ENCODE measurements around the gene NAT8L. TPM values are rescaled to one million over a fixed set of nuclear protein-coding genes. Genes with fewer than 3 reads are reported as not detected.

NAT8L gene
- 0.68 and 2.7 TPM in 2 replicates for total RNA-seq
- polyA plus RNA-seq = 1.5 TPM in 2 replicates

- 0% methylated on average over 24 of the region's 119 CpGs for WGBS (ENCODE audit: low lambda C conversion rate, missing lambda C conversion rate)
- peaks cover 28% of the 10 kb centered on the region for H3K27me3 ChIP-seq
Measured at GRCh38 chr4:2059046-2059725, at the start of gene NAT8L. NAT8L (plus strand) TSS chr4:2059327; CDS start chr4:2059512, 185 bp downstream.

GRCh38 chr4:2009651-2010233 is 49.4 kb upstream of the NAT8L start:
- TF ChIP-seq CTCF (IDR thresholded peaks at IDR 0.05; ENCODE audit: poor library complexity) (peak; percentile 24), EZH2phosphoT487 (IDR thresholded peaks at IDR 0.05; ENCODE audit: low read depth, severe bottlenecking, unreplicated experiment) (no peak)
- WGBS (ENCODE audit: low lambda C conversion rate, missing lambda C conversion rate) = 8% methylated on average over 23 of the region's 23 CpGs
- H3K79me2 ChIP-seq = peaks cover 40% of the 10 kb centered on the region
- H3K4me3 ChIP-seq = peak overlapping the region; percentile 60
- peak overlapping the region; percentile 93 for H3K4me2 ChIP-seq
- H3K9me3 ChIP-seq (ENCODE audit: low read depth) = no peaks in the 10 kb centered on the region
- H4K20me1 ChIP-seq (ENCODE audit: insufficient read depth, poor library complexity, severe bottlenecking) = peaks cover 20% of the 10 kb centered on the region
- peaks cover 21% of the 10 kb centered on the region for H3K4me1 ChIP-seq (ENCODE audit: insufficient read depth)
- no peaks in the 10 kb centered on the region for H3K9me2 ChIP-seq (replicated peaks; ENCODE audit: insufficient read depth)
- H3K27ac ChIP-seq = peak overlapping the region; percentile 97
- H3K36me3 ChIP-seq (replicated peaks; ENCODE audit: insufficient read depth, low read depth) = no peaks in the 10 kb centered on the region
- DNase-seq (ENCODE audit: low spot score) = peak; percentile 85
- H3K27me3 ChIP-seq = no peaks in the 10 kb centered on the region
- peak overlapping the region; percentile 74 for H2AFZ ChIP-seq

More at GRCh38 chr4:2059046-2059725, at the start of gene NAT8L:
- Histone ChIP-seq H3K9me2 (replicated peaks; ENCODE audit: insufficient read depth) (no peaks in the 10 kb centered on the region), H3K79me2 (no peaks in the 10 kb centered on the region), H3K4me2 (peak within 1 kb of the TSS; percentile 88), H4K20me1 (ENCODE audit: insufficient read depth, poor library complexity, severe bottlenecking) (no peaks in the 10 kb centered on the region), H3K4me3 (peak within 1 kb of the TSS; percentile 85), H3K4me1 (ENCODE audit: insufficient read depth) (no peaks in the 10 kb centered on the region), H3K9me3 (ENCODE audit: low read depth) (no peaks in the 10 kb centered on the region), H3K27ac (no peak within 1 kb of the TSS), H3K36me3 (replicated peaks; ENCODE audit: insufficient read depth, low read depth) (no peaks in the 10 kb centered on the region), H2AFZ (peak within 1 kb of the TSS; percentile 19)
- TF ChIP-seq EZH2phosphoT487 (IDR thresholded peaks at IDR 0.05; ENCODE audit: low read depth, severe bottlenecking, unreplicated experiment) (no peak), EZH2 (IDR thresholded peaks at IDR 0.05; ENCODE audit: borderline replicate concordance) (no peak), CTCF (IDR thresholded peaks at IDR 0.05; ENCODE audit: poor library complexity) (no peak)
- DNase-seq (ENCODE audit: low spot score) = peak; percentile 62

- peaks cover 12% of the 10 kb centered on the region for H4K20me1 ChIP-seq (ENCODE audit: insufficient read depth, poor library complexity, severe bottlenecking)
- no peak overlapping the region for H3K4me2 ChIP-seq
- H3K9me2 ChIP-seq (replicated peaks; ENCODE audit: insufficient read depth) = no peaks in the 10 kb centered on the region
- H3K27me3 ChIP-seq = no peaks in the 10 kb centered on the region
- H3K9me3 ChIP-seq (ENCODE audit: low read depth) = no peaks in the 10 kb centered on the region
- no peak overlapping the region for H3K4me3 ChIP-seq
- no peak overlapping the region for H3K27ac ChIP-seq
- TF ChIP-seq CTCF (IDR thresholded peaks at IDR 0.05; ENCODE audit: poor library complexity) (no peak), EZH2 (IDR thresholded peaks at IDR 0.05; ENCODE audit: borderline replicate concordance) (no peak), EZH2phosphoT487 (IDR thresholded peaks at IDR 0.05; ENCODE audit: low read depth, severe bottlenecking, unreplicated experiment) (no peak)
- H3K36me3 ChIP-seq (replicated peaks; ENCODE audit: insufficient read depth, low read depth) = no peaks in the 10 kb centered on the region
- peaks cover 21% of the 10 kb centered on the region for H3K79me2 ChIP-seq
- H2AFZ ChIP-seq = no peak overlapping the region
- no peak for DNase-seq (ENCODE audit: low spot score)
- WGBS (ENCODE audit: low lambda C conversion rate, missing lambda C conversion rate) = 82% methylated on average over 3 of the region's 3 CpGs
- H3K4me1 ChIP-seq (ENCODE audit: insufficient read depth) = peaks cover 21% of the 10 kb centered on the region
Measured at GRCh38 chr4:2011583-2011982, 47.5 kb upstream of the NAT8L start.
